HCT116 (cell line): ENCODE measurements around the gene NSFL1C.

Experiments used
- ATF3 ChIP-seq: IDR thresholded peaks from 2 replicates; pipeline ENCODE4 v1.6.1; 2012
- CTCF ChIP-seq, 3 experiments: fragments of 200-600 bp in 1 of 3; sonication (generic) in 1 of 3; IDR thresholded peaks in 2 of 3; conservative IDR thresholded peaks in 1 of 3; 2 replicates each; pipeline ENCODE4 v1.5.1; 2012 to 2017; ENCODE audit warnings: low read depth in 2 of 3, low read length in 2 of 3, antibody characterized with exemption in 1 of 3, borderline replicate concordance in 1 of 3, control low read depth in 1 of 3, mild to moderate bottlenecking in 1 of 3, mixed read lengths in 1 of 3, mixed run types in 1 of 3, moderate library complexity in 1 of 3; ENCODE audit not compliant: insufficient read depth in 1 of 3
- POLR2A ChIP-seq: IDR thresholded peaks from 2 replicates; pipeline ENCODE4 v1.7.0; 2011; ENCODE audit warnings: borderline replicate concordance; ENCODE audit not compliant: insufficient read depth, insufficient read length; ENCODE audit errors: extremely low read depth
- POLR2AphosphoS5 ChIP-seq: IDR thresholded peaks from 2 replicates; pipeline ENCODE4 v1.6.1; 2011; ENCODE audit warnings: mild to moderate bottlenecking, low read depth, low read length, moderate library complexity

- TF ChIP-seq ATF3 = no peak
- TF ChIP-seq POLR2A = no peak
- TF ChIP-seq POLR2AphosphoS5 = no peak
- no peak for TF ChIP-seq CTCF (IDR thresholded peaks at IDR 0.05 in 2 of 3, conservative IDR thresholded peaks at IDR 0.05 in 1 of 3; ENCODE audit: borderline replicate concordance in 1 of 3, insufficient read depth in 1 of 3, low read depth in 2 of 3, low read length in 2 of 3)
These were observed 69.9 kb downstream of the NSFL1C start for GRCh38 chr20:1396702-1397101.
